A549 (cell line): ENCODE data around the gene GSTM1.

Experiments
- BHLHE40 ChIP-seq: IDR thresholded peaks from 2 replicates; pipeline ENCODE4 v1.6.1; 2012; ENCODE audit warnings: low read depth, low read length, inconsistent platforms
- CHD2 ChIP-seq: fragments of 150-350 bp; IDR thresholded peaks from 2 replicates; pipeline ENCODE4 v1.6.1; 2014; ENCODE audit warnings: low read length; ENCODE audit not compliant: partially characterized antibody
- CTCF ChIP-seq: fragments of >200 bp; sonication (Bioruptor Twin); formaldehyde crosslinking; IDR thresholded peaks from 3 replicates; pipeline ENCODE4 v1.5.1; 2016
- EP300 ChIP-seq, 2 experiments: fragments of >200 bp; sonication (Bioruptor Twin); formaldehyde crosslinking; IDR thresholded peaks; 2 replicates in 1 of 2; 3 replicates in 1 of 2; pipeline ENCODE4 v1.6.1; 2016 to 2017
- JUNB ChIP-seq: fragments of >200 bp; sonication (Bioruptor Twin); formaldehyde crosslinking; IDR thresholded peaks from 2 replicates; pipeline ENCODE4 v1.6.1; 2016
- KDM5A ChIP-seq: fragments of 200-600 bp; sonication (generic); IDR thresholded peaks from 2 replicates; pipeline ENCODE4 v1.6.1; 2016; ENCODE audit warnings: antibody characterized with exemption, mild to moderate bottlenecking
- MYC ChIP-seq: IDR thresholded peaks from 2 replicates; pipeline ENCODE4 v1.6.1; 2012; ENCODE audit warnings: mild to moderate bottlenecking, inconsistent platforms, low read length, improper control_type of control experiment, borderline replicate concordance
- NPAS2 ChIP-seq: fragments of 250-450 bp; sonication (Bioruptor Pico); IDR thresholded peaks from 2 replicates; pipeline ENCODE4 v1.8.0; 2022; ENCODE audit warnings: mild to moderate bottlenecking, moderate library complexity, borderline replicate concordance
- POLR2A ChIP-seq: IDR thresholded peaks from 2 replicates; pipeline ENCODE4 v1.6.1; 2012; ENCODE audit warnings: mild to moderate bottlenecking, low read length
- RFX5 ChIP-seq: fragments of 450-650 bp; IDR thresholded peaks from 2 replicates; pipeline ENCODE4 v1.7.1; 2014; ENCODE audit warnings: antibody characterized with exemption, mild to moderate bottlenecking, moderate library complexity
- USF2 ChIP-seq: fragments of 450-650 bp; IDR thresholded peaks from 2 replicates; pipeline ENCODE4 v1.6.1; 2014; ENCODE audit warnings: antibody characterized with exemption

- TF ChIP-seq NPAS2 (CRISPR knock-in tag) = no peak
- TF ChIP-seq CTCF = peak; percentile 57
- TF ChIP-seq CHD2 = no peak
- no peak for TF ChIP-seq POLR2A
- no peak for TF ChIP-seq EP300 (IDR thresholded peaks at IDR 0.05)
- TF ChIP-seq JUNB = no peak
- TF ChIP-seq BHLHE40 = no peak
- no peak for TF ChIP-seq RFX5
- no peak for TF ChIP-seq USF2
- no peak for TF ChIP-seq KDM5A
- no peak for TF ChIP-seq MYC
Observed at GRCh38 chr1:109640285-109640865, 47.2 kb upstream of the GSTM1 start.
